ENCODE results near the gene GNG3.
A peak's percentile ranks its signal among the peaks of the same experiment; 100 is the strongest.
"Not testable (repeated sequence)": the region's sequence is repeated elsewhere in the genome, so short reads cannot be mapped to it uniquely, and the experiment has no call there.

Gene GNG3

DNA sequence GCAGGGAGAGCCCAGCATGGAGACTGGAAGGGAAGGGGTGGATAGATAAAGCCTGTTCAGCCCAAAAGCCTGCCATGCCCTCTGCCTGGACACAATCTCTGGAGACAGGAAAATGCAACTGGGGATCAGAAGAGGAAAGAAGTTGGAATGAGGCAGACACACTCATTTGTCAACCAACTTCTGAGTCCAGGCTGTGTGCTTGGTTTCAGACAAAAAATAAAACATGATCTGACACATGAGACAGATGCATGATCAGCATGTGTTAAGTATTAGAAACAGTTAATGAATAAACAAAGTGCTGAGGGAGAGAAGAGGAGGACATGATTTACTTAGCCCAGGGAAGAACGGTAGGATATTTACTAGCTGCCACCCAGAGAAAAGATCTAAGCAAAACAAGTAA, 19.0 kb upstream of the GNG3 start:
- no peak for DNase-seq

DNA sequence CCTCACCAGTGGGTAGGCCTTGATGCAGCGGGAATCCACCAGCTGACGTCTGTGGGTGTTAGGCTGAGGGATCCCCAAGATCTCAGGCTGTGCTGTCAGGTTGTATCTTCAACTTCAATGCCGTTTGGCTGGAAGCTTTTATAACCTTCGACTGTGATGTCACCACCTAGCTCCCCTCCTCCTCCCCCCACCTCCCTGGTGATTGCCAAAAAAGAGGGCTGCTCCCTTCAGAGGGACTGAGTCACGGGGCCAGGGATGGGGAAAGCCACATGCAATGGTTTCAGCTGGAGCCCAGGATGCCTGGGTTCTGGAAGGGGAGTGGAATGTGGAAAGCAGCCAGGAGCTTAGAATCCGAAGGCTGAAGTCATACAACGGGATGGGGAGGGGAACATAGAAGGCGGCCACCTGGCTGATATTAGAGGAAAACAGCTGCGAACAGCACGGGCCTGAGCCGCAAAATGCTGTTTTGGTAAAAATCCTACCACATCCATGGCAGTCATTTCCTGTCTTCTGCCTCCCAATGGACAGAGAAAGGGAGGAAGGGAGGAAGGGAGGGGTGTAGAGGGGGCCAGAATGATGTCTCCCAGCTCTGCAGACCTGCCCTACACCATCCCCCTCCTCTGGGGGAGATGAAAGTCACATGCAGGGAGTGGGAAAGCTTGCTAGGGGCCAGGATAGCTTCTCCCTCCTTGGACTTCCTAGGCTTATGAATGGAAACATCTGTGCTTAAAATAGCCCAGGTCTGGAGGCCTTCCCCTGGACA, 17.9 kb upstream of the GNG3 start, which contains the start of gene LRRN4CL:
Gene LRRN4CL (minus strand): TSS at position 110 of the 763 bp plus-strand sequence. CDS start 1,022 bp downstream, outside the sequence.
- DNase-seq, result no peak

DNA sequence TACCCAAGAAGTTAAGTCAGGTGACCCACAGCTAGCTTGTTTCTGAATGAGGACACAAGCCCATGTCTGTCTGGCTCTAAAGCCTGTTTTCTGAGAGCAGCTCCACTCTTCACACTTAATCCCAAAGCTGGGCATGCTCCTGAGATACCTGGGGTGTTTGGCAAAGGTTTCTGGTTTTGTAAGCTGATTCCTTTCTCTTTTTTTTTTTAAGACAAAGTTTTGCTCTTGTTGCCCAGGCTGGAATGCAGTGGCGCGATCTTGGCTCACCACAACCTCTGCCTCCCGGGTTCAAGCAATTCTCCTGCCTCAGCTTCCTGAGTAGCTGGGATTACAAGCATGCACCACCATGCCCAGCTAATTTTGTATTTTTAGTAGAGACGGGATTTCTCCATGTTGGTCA, 13.9 kb upstream of the GNG3 start:
- not testable (repeated sequence) for DNase-seq

DNA sequence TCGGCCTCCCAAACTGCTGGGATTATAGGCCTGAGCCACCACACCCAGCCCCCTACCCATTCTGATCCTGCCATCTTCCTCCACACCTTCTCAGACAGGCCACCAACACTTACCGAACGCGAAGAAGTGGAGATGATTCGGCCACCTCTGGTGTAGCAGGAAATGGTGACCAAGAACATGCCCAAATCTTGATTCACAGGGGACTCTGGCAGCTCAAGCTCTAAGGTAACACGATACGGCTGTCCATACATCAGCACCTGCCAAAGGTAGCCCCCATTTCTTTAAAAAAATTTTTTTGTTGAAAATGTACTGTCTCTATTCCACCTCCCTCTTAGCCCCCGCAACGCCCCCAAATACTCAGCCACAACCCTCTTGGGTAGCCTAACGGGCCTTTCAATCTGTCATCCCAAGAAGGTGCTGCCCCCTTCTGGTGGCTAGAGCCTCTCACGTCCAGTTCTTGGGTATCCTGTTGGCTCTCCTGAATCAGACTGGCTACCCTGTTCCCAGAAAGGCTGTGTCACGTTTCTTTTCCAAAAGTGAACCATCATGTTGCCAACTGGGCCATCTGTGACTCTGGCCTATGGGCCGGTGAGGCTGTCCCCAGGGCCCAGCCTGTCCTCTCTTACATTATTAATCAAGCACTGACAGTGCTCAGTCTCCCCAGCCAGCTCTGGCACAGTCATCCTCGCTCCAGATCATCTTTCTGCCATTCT, 12.9 kb upstream of the GNG3 start:
- DNase-seq, result peak; percentile 81

DNA sequence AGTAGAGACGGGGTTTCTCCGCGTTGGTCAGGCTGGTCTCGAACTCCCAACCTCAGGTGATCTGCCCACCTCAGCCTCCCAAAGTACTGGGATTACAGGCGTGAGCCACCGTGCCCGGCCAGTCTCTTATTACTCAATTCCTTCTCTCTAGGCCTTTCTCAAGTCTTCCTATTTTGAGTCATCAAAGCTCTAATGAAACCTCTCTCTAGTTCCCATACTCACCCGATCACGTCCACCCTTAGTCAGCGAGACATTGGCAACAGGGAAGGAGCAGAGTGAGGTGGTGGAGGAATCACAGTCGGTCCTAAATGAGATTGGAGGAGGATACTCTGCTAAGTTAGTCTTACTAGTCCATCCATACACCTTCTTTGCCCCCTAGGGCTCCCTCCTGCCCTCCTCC, 5.2 kb upstream of the GNG3 start:
- no peak for DNase-seq

DNA sequence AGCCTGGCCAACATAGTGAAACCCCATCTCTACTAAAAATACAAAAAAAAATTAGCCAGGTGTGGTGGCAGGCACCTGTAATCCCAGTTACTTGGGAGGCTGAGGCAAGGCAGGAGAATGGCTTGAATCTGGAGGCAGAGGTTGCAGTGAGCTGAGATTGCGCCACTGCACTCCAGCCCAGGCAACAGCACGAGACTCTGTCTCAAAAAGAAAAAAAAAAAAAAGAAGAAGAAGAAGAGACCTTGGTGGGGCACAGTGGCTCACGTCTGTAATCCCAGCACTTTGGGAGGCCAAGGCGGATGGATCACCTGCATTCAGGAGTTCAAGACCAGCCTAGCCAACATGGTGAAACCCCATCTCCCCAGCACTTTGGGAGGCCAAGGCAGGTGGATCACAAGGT, 3.6 kb upstream of the GNG3 start:
- not testable (repeated sequence) for DNase-seq

DNA sequence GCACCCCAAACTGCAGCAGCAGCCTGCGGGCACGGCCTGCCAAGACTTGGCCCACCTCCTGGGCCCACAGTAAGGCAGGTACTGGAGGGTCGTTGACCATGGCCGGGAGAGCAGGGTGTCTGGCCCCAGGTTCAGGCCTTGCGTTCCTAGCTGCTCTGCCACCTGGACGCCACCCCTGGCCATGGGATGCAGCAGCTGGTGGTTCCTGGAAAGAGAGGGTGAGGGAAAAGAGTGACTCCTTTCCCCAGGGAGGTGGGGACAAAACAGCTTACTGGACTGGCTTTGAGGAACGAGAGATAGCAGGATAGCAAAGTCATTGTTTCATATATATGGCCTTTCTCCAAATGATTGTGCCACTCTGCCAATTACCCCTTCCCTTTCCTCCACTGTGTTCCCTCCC, 2.1 kb upstream of the GNG3 start:
- no peak for DNase-seq

DNA sequence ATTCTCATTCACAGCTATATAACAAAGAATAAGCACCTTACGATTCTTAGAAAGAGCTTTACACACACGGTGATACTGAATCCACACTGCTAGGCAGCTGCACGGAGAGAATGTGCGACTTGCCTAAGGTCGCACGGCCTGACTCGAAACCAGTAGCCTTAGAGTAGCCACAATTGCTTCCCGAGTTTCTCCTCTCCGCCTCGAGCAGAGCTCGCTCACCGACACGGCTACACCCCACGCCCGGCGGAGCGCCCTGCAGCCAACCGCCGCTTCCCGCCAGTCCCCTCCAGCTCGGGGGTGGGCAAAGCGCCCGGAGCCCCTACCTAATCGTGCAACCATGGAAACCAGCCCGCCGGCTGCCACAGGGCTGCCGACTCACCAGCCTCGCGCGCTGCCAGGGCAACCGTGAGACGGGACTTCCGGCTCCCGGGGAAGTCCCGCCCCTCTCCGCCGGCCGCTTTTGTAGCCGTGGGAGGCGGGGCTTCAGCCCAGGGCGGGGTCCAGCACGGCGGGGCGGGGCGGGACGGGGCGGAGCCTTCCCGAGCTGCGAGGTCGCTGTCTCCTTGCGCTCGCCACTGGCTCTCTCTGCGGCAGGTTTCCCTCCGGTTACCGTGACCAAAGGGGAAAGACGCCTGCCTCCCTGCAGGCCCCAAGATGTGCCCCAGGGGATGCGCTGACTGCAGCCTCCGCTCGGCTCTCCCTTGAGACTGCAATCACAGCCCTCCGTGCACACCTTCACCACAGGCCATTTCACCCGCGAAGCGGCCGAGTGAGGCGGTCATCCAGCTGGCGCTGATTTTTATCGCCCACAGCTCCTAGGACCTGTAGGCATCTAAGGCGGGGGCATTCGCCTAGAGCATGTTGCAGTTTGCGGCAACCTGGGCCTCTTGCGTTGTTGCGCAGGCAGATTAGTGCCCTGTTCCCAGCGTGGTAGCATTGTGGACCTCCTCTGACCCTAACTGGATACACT, 1.3 kb upstream of the GNG3 start:
- peak; percentile 95 for DNase-seq

DNA sequence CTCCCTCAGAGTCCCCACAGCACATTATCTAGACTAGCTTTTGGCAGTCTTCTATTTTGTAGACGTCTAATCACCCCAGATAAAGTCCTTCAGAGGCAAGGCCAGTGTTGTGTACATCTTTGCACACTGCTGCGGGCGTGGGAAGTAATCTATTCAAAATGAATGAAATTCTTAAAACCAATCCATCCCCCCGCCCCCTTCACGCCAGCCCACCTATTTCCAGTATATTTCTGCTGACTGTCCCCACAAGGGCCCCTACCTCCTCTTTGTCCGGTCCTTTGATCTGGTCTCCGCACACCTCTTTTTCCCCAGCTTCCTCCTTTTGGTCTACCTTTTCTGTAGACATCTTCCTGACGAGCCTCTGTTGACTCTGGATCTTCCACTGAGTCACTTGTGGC, 627 bp upstream of the GNG3 start:
- no peak for DNase-seq

DNA sequence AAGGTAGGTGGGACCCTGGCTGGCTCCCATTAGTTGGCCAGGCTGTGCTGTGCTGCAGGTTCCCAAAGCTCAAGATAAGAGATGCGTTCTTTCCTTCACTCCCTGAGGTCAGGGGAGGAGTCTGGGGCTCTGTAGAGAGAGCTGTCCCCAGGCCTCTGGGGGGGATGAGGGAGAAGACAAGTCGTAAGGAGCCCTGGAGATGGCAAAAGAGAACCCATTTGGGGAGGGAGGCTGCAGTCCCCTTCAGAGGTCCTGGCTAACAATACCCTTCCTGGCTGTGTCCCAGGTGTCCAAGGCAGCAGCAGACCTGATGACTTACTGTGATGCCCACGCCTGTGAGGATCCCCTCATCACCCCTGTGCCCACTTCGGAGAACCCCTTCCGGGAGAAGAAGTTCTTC, 916 bp downstream of the GNG3 start:
- no peak for DNase-seq

DNA sequence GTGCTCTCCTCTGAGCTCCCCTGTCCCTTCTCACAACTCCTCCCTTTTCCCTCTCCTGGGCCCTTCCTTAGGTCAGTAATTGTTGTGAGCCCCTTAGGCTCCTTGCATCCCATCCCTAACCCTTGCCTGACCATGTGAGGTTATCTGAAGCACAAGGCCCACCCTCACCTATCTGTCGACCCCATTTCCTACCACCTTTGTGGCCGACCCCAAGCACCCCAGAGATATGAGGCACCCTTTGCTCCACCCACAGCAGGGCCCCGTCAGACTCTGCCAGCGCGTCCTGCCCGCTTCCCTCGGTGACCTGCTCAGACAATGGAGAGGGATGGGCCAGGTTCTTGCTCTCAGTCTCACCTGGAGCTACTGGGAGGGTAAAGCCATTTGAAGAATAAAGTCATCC, 1.3 kb downstream of the GNG3 start:
- DNase-seq, result peak; percentile 63

DNA sequence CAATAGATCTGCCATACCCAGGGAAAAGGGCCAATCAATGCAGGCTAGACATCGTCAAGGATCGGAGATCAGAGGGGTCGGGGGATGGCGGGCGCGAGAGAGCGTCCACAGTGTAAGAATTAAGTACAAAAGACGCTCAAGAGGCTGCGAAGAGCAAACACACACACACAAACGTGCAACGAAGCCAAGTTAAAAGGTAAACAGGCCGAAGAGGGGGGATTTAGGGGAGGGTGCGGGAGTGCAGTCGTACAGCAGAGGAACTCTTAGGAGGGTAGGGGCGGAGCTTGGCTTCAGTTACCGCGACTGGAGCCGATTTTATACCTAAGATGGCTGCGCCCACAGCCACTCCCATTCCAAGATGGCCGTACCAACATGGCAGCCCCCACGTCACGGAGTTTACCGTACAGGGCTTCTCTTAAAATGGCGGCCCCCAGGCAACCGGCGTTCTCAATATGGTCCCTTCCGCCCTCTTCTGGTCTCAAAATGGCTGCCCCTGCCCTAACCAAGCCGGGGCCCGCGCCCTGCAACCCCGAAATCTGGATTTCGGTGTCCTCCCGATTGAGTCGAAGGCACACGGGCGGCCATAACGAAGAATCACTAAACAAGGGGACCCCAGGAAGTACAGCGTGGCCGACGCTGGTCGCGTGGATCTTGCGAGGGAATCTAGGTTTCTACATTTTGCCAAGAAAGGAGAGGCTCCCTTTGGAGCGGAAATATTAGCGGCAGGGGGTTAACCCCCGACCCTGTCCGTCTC, 1.9 kb downstream of the GNG3 start:
- DNase-seq, result peak; percentile 98

DNA sequence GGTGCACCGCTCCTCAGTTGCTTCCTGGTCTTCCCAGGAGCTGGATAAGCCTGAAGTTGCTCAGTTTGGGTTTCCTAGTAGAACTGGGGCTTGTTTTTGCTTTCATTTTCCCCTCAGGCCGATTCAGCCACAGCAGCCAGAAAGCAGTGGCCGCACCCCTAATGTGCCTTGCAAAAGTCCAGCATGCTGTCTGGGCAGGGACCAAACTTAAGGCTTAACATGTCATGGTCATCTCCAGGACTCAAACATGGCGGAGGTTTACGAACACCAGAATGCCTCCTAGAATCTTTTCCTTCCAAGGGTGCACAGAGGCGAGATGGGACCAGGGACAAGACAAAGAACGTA, 2.5 kb downstream of the GNG3 start:
- no peak for DNase-seq

DNA sequence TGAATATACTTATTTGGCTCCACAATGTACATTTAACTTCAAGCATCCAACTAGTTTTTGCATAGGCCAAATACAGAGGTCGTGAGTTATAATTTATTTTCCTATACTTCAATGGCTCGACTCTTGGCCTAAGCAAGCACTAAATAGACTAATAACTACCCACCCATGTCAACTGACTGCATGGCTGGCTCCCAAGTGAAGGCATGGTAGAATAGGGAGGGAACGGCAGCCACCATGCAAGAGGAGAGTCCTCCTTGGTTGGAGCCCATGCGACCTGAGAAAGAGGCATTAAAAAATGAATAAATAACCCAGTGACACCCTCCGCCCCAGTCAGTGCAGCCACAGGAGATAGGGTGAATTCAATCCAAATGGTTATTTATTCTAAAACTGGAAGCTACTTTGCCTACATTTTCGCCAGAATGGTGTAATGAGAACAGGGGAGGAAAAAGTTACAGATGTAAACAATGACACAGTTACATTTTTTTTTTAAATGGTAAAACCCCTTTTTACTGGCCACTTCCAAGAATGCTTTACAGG, 4.9 kb downstream of the GNG3 start:
- DNase-seq, result no peak

DNA sequence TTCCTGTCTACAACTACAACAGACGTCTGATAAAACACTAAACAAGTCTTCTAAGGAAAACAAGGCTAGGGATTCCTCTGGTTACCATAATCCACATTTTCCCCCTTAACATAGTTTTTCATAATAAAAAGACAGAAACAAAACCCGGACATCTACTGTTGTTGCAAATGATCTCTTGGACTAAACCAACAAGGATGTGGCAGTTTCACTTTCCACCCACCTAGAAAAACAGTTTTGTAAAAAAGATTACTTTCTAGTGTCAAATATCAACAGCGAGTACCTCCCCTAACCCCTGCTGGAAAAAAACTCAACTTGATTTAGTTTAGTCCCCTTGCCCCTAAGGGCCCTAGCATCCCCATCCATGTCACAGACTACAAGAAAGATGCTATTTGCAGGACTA, 5.4 kb downstream of the GNG3 start:
- no peak for DNase-seq

DNA sequence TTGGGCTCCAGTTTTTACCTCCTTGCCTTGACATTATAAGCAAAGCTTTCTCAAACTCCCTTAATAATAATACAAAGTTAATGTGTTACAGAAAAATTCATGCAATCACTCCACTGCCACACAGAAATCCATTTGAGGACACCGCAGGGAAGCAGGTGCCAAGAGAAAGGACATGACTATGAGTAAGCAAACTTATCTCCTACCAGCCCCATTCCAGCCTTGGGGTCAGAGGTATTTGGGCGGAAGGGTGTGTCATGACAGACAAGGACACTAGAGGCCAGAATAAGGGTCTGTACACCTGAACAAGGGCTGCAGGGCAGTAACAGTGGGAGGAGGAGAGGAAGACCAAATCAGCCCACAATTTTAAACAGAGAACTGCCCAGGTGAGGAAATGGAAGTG, 5.9 kb downstream of the GNG3 start:
- DNase-seq, result no peak

DNA sequence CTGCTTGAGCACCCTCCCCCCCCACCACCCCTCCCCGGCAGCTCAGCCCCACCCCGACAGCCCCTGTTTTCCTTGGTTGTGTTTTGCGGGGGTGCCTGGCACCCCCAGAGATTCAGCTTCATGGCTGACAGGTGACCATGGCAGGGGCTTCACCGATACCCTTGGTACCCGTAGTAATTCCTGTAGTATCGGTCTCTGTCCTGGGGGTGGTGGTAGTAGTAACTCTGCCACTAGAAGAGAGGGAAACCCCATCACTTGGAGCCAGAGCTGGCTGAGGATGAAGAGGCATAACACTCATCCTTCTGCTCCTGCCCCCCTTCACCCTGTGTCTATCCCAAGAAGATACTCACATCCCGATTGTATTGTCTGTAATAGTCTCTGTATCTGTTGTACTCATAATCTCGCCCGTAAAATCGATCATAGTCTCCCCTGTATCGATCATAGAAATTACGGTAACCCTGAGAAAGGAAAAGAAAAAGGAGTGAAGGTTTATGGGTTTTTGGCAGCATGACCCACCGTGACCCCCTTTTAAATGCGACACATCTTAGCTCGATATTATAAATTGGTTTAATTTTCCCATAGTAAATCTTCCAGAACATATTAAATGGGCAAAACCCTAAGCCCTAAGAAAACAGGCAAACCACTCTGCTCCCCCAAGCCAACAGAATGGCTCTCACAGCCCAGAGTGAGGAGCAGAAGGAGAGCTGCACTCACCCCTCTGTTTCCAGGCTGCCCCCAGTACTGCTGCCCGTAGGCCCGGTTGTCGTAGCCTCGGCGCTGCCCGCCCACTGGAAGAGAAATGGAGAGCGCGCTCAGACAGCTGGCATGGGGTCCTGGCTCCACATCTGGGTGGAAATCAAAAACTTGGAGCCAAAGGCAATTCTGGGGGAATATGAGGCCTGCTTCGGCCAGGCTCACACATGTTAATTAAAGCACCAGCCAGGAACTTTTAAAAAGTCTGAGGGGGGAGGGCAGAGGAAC, 8.0 kb downstream of the GNG3 start:
- DNase-seq, result no peak

DNA sequence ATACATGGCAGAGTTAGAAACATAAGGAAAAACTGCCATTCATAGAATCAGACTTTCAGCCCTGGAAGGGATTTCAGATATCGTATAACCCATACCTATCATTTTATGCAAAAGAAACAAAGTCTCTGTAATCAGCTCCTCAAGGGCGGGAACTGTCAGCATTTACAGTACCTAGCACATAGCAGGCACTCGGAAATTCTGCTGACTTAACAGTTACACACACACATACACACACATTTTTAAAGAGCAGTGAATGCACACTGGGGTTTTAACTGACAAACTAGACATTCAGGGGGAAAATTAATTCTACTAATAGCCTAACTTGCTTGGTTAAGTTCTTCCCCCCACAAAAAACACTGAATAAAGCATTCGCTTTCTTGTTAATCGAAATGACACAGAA, 8.7 kb downstream of the GNG3 start:
- DNase-seq, result no peak

DNA sequence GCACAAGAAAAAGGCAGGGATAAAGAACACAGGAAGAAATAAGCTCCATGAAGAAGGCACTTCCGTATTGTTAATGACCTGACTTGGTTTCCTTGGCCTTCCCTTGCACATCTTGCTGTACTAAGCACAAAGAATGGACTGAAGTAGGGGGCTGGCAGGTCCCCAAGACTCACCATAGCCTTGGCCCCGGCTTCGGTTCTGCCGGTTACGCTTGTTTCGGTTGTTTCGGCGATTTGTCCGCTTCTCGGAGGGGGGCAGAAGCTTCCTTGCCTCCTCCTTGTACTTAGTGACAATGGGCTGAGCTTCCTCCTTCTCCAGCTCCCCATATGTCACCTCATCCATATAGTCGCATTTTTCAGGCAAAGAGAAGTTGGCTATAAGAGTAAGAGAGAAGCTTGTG, 9.3 kb downstream of the GNG3 start:
- no peak for DNase-seq

DNA sequence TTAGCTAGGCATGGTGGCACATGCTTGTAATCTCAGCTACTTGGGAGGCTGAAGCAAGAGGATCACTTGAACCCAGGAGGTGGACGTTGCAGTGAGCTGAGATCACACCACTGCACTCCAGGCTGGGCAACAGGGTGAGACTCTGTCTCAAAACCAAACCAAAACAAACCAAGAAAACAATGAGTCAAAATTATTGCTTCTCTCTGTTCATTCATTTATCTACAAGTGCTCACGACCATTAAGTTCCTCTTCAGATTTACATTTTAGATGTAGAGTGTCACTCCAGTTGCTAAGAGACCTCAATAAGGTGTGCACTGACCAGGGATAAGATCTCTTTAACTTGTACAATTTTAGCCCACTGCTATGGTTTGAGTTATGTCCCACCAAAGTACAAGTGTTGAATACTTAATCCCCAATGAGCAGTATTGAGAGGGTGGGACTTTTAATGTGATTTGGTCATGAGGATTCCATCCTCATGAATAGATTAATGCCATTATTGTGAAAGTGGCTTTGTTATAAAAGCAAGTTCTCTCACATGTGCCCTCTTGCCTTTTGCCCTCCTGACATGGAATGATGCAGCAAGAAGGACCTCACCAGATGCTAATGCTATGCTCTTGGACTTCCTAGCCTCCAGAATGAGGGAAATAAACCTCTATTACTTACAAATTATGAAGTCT, 12.0 kb downstream of the GNG3 start:
- no peak for DNase-seq

DNA sequence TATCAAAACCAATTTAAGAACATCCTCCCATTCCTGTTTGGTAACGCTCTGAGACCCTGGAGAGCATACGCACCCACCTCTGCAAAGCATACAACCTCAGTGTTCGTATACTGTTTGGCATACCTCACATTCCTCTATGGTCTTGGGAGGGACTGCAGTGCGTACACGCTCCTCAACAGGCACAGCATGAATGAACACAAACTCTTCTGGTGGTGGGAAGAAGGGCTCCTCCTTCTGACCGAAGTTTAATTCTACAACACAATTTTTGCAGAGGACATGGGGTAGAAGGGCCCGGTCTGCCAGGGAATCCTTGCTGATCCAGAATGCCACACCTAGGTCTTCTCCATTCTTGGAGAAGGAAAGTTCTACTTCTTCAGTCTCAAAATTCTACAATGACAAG, 14.5 kb downstream of the GNG3 start:
- DNase-seq, result no peak
